Non-pigmented ciliary epithelial cell (primary cell): Measurements from ENCODE around the gene TRAIP.
"Not testable (repeated sequence)": the region's sequence is repeated elsewhere in the genome, so short reads cannot be mapped to it uniquely, and the experiment has no call there.

Experiments used
- DNase-seq: peaks from one replicate; pipeline ENCODE4 v3.0.0-alpha.2; 2010; ENCODE audit warnings: low read depth

TRAIP gene

DNA sequence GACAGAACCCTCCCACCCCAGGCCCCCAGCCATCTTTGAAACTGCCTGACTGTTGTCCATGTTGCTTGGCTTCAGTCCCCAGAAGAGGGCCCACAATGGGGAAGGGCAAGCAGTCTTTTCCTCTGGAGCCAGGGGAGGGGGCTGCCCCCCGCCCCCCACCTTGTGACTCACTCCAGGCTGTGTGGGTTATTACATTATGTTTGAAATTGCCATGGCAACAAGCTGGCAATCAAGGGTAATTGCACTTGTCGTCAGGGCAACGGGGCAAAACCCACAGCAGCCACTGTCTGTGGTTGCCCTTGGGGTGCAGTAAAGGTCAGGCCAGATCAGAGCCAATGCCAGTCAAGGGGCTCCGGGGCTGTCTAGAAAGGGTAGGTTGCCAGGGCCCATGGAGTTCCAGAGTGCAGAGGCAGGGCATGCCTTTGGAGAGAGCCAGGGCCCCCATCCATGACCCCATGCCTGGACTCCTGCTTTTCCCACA is 16.5 kb upstream of the TRAIP start:
- DNase-seq, result no peak

GRCh38 chr3:49871531-49872153 is 15.3 kb upstream of the TRAIP start:
- no peak for DNase-seq

DNA sequence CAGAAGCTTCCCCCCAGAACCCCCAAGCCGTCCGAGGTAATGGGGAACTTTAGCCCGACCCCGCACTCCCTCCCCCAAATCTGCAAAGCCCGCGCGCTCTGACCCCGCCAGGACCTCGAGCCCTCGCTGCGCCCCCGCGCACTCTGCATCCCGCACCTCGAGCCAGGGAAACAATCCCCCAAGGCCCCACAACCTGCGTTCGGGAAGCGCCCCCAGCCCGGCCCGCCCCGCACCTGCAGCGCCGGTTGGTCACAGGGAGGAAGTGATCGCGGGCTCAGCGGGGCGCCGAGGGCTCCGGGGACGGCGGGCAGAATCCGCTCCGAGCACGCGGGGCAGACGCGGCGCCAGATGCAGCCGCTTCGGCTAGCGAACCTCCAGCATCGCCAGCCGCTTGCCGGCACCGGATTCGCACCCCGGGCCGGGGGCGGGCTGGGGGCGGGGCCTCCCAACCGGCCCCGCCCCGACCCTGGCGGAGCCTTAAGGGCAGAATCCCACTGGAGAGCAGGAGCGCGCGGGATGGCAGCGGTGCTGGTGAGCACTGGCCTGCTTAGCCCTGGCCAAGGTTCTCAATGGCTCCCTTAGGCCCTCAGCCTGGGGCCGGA is 13.3 kb upstream of the TRAIP start, which contains the start of gene CAMKV:
Gene CAMKV, minus strand, starts transcription at position 382 of the 602 bp plus-strand sequence. CDS start 7,518 bp downstream, outside the sequence.
- DNase-seq, result no peak

- no peak for DNase-seq
These were observed 12.6 kb upstream of the TRAIP start for GRCh38 chr3:49868862-49869466.

GRCh38 chr3:49867871-49868321 is 11.5 kb upstream of the TRAIP start:
- DNase-seq, result no peak

- no peak for DNase-seq
These were observed 11.0 kb upstream of the TRAIP start for GRCh38 chr3:49867400-49867799.

DNA sequence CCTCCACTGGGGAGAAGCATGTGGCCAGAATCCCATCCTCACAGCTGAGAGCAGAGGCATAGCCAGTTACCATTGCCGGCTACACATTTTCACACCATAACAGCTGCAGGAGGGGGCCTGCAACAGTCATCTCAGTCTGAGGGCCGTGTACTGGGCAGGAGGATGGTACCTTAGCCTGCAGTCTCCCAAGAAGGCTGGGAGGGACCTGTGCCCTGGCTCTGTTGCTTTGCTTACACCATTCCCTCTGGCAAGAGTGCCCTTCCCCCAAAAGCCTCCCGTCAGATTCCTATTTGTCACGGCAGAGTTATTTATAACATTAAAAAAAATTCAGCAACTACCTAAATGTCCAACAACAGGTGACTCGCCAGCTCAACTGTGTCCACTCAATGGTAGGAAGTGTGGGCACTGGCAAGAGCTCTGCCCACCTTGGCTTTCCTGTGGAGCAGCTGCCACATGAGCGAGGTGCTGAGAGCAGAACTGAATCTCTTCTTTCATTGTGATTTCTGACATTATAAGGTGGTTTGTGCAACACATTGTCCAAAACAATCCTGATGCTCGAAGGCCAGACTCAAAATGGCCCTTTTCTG is 8.9 kb upstream of the TRAIP start:
- no peak for DNase-seq

DNA sequence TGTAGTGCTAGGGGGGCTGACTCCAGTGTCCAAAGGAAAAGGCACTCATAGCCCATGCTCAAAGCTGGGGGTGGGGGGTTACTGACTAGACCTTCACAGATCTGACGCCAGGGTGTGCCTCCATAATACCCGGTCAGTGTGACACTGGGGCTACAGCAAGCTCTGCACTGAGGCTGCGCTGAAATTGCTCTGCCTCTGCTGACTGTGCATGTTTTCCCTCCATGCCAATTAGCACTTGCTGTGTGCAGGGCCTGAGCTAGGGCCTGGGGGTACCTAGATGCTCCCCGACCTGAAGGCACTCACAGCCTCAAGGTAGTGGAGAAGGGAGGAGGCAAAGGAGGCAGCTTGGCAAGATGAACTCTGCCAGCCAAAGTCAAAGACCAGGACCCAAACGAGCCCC is 8.1 kb upstream of the TRAIP start:
- DNase-seq, result no peak

- DNase-seq, result no peak
These were observed 3.4 kb upstream of the TRAIP start for GRCh38 chr3:49859576-49860305.

DNA sequence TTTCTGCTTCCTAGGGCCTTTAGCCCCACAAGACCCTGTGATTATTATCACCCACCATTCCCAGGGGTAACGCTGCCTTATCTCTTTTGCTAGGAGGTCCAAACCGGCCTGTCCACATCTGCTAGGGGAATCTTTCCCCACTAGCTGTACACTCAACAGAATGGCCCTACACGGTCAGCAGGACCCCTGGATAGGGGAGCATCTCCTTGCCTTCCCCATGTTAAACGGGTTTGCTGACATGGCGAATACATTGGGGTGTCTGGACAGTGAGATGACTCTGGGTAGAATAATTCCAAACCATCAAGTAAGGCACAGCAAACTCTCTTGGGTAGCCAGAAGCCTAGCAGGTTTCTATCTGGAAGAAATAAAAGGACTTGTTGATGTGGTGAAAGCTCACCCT is 702 bp downstream of the TRAIP start:
- no peak for DNase-seq

GRCh38 chr3:49845694-49846093 is 10.7 kb downstream of the TRAIP start:
- DNase-seq, result no peak

GRCh38 chr3:49844464-49845183 is 11.7 kb downstream of the TRAIP start:
- no peak for DNase-seq

DNA sequence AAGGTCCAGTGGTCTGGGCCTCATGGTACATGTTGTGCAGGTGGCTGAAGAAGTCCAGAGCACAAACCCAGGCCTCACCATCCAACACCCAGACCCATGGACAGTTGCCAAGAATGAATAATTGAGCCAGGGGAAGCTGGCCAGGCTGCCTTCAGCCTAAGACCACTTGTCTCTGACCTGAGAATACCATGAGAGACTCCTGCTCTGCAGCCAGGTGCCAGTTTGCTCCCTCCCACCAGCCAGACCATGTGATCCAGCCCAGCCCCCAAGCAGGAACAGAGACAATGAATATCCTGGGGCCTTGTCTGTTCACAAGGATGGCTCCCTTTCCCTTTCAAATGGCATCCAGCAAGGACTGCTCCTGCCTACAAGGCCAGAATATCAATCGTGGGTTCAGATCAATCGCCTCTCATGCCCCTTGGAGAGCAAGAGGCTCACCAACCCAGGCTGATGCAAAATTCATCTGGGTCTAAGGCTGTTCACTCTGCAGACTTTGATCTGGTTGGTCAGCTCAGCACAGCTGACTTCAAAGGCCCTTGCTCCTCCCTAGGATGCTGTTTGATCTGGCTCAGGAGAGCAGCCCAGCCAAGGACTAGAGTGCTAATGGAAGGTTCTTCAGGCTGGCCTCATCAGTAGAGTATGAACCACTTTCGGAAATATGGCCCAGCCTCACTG is 13.4 kb downstream of the TRAIP start:
- no peak for DNase-seq

GRCh38 chr3:49841806-49842205 is 14.6 kb downstream of the TRAIP start:
- no peak for DNase-seq

DNA sequence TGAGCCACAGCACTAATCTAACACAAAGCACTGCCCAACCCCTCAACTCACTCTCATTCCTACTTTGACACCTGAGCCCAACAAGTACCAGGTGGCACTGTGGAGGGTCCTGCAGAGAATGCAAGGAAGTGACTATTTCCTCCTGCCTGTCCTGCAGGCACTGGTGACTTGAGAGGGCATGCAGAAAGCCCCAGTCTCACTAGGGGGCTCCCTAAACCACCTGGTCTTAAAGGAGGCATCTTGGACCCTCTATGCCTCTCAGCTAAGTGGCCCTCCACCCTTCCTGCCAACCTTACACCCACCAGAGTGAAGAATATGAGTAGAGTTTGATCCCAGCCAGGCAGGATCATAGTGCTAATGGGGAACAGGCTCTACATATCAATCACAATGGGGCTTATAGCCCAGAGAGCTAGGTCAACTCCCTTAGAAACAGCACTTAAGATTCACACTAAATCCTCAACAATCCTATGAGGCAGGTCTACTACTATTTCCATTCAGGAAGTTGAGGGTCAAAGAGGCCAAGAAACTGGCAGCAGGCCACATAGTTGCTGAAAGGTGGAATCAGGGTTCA is 15.2 kb downstream of the TRAIP start:
- no peak for DNase-seq

DNA sequence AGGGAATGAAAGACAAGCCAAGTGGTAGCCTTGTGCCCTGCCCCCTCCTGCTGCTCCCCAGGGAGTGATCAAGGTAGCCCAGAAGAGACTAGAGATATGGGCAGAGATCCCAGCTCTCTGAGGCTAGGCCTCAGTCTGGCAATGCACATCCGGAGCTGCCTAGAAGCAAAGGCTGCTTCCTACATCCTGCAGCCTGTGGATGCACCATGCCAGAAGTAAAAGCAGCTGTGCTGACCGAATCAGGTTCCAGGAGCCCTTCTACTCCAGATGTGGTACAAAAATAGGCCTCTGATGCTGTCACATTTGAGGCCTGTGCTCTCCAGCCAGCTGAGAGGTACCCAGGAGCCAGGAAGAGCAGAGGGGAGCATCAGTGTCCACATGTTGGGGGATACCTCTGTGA is 16.0 kb downstream of the TRAIP start:
- DNase-seq, result no peak

DNA sequence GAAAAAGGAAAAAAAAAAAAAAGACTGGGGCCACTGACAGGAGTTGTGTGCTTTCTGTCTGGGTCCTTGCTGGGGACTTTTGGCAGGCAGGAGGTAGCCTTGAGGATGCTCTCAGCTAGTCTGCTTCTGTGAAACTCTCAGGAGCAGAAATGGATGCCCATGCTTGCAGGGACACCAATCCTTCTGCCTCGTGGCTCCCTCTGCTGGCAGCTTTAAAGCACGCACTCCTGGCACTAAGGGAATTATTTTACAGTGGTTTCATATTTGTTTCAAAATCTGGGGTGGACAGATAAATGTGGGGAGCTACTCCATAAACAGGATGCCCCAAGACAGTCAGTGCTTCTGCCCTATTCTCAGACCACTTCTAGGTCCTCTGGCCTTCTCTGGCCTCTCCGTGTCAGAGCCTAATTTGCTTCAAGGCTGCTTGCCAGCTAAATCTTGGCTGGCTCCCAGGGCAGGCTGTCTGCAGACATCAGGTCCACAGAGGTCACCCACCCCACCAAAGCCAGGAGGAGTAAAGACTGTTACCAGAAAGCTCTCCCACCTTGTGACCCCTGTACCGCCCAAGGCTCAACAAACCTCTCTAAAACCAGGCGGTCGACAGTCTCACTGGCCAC is 17.1 kb downstream of the TRAIP start:
- peak; percentile 52 for DNase-seq

- DNase-seq, result no peak
These were observed 25.0 kb downstream of the TRAIP start for GRCh38 chr3:49831341-49831740.

- DNase-seq, result no peak
These were observed 30.3 kb downstream of the TRAIP start for GRCh38 chr3:49826016-49826415.

- DNase-seq, result not testable (repeated sequence)
These were observed 33.2 kb downstream of the TRAIP start for GRCh38 chr3:49823131-49823530.
